GM23338 (cell line): Measurements from ENCODE around the gene SLC49A4. TPM values are rescaled to one million over a fixed set of nuclear protein-coding genes. Genes with fewer than 3 reads are reported as not detected.

Experiments used
- ATAC-seq: fragments of 200-7000 bp; cut with Tn5 transposase; 3 replicates; pipeline ENCODE4 v1.9.1; 2020
- DNase-seq: peaks from one replicate; pipeline ENCODE4 v3.0.0-alpha.2; 2015; ENCODE audit warnings: low spot score
- H2AFZ ChIP-seq: fragments of 200-600 bp; sonication (generic); 2 replicates; pipeline ENCODE4 v1.8.0; 2016; ENCODE audit warnings: antibody characterized with exemption, mild to moderate bottlenecking, moderate library complexity
- H3F3A ChIP-seq: fragments of 200-600 bp; sonication (generic); replicated peaks from 2 replicates; pipeline ENCODE4 v1.8.0; 2017; ENCODE audit warnings: antibody characterized with exemption, mixed run types, low read depth
- H3K27ac ChIP-seq: fragments of 200-600 bp; sonication (generic); 2 replicates; pipeline ENCODE4 v1.6.1; 2016; ENCODE audit warnings: low read depth
- H3K27me3 ChIP-seq: fragments of 200-600 bp; sonication (generic); 2 replicates; pipeline ENCODE4 v1.8.0; 2016; ENCODE audit warnings: mild to moderate bottlenecking, mixed run types, moderate library complexity; ENCODE audit not compliant: insufficient read depth
- H3K36me3 ChIP-seq: fragments of 200-600 bp; sonication (generic); 2 replicates; pipeline ENCODE4 v1.8.0; 2016; ENCODE audit warnings: mild to moderate bottlenecking; ENCODE audit not compliant: insufficient read depth
- H3K4me1 ChIP-seq: fragments of 200-600 bp; sonication (generic); 2 replicates; pipeline ENCODE4 v1.8.0; 2016; ENCODE audit warnings: mild to moderate bottlenecking, moderate library complexity; ENCODE audit not compliant: insufficient read depth
- H3K4me2 ChIP-seq: fragments of 200-600 bp; sonication (generic); 2 replicates; pipeline ENCODE4 v1.7.1; 2017; ENCODE audit warnings: mixed run types
- H3K4me3 ChIP-seq: fragments of 200-600 bp; sonication (generic); 2 replicates; pipeline ENCODE4 v1.6.1; 2016; ENCODE audit warnings: mixed run types
- H3K79me2 ChIP-seq: fragments of 200-600 bp; sonication (generic); replicated peaks from 2 replicates; pipeline ENCODE4 v1.8.0; 2017; ENCODE audit warnings: mild to moderate bottlenecking; ENCODE audit not compliant: insufficient read depth
- H3K9me2 ChIP-seq: fragments of 200-600 bp; sonication (generic); 2 replicates; pipeline ENCODE4 v1.8.0; 2017; ENCODE audit not compliant: insufficient read depth
- H4K20me1 ChIP-seq: fragments of 200-600 bp; sonication (generic); replicated peaks from 2 replicates; pipeline ENCODE4 v1.8.0; 2017; ENCODE audit warnings: mild to moderate bottlenecking; ENCODE audit not compliant: insufficient read depth
- H3K27ac Mint-ChIP-seq: 2 replicates; pipeline ENCODE4 v1.8.0; 2020; ENCODE audit warnings: inconsistent platforms, mild to moderate bottlenecking, moderate library complexity, mixed read lengths
- H3K27me3 Mint-ChIP-seq: 3 replicates; pipeline ENCODE4 v1.8.0; 2022; ENCODE audit warnings: low read depth, mild to moderate bottlenecking, moderate library complexity, mixed read lengths, inconsistent platforms; ENCODE audit not compliant: insufficient read depth, poor library complexity
- H3K36me3 Mint-ChIP-seq: 3 replicates; pipeline ENCODE4 v1.8.0; 2021; ENCODE audit warnings: low read depth, mild to moderate bottlenecking, inconsistent platforms, moderate library complexity, mixed read lengths
- H3K4me1 Mint-ChIP-seq: 3 replicates; pipeline ENCODE4 v1.8.0; 2020; ENCODE audit warnings: mild to moderate bottlenecking, inconsistent platforms, mixed read lengths
- H3K4me3 Mint-ChIP-seq: 3 replicates; pipeline ENCODE4 v1.8.0; 2021; ENCODE audit warnings: moderate library complexity, mild to moderate bottlenecking, inconsistent platforms, mixed read lengths
- H3K9me3 Mint-ChIP-seq: 3 replicates; pipeline ENCODE4 v1.8.0; 2020; ENCODE audit warnings: moderate library complexity, mild to moderate bottlenecking, inconsistent platforms, mixed read lengths
- EZH2phosphoT487 ChIP-seq: fragments of 200-600 bp; sonication (generic); IDR thresholded peaks from one replicate; pipeline ENCODE4 v1.8.1; 2018; ENCODE audit warnings: antibody characterized with exemption; ENCODE audit not compliant: unreplicated experiment
- NANOG ChIP-seq: IDR thresholded peaks from 2 replicates; pipeline ENCODE4 v1.6.1; 2016; ENCODE audit warnings: antibody characterized with exemption, borderline replicate concordance
- ZNF462 ChIP-seq: fragments of 250-450 bp; sonication (Bioruptor Pico); IDR thresholded peaks from 2 replicates; pipeline ENCODE4 v1.5.0; 2020; ENCODE audit warnings: mild to moderate bottlenecking, moderate library complexity
- polyA plus RNA-seq: library from polyadenylated mRNA; unstranded; fragments of >200 nt; fragmentation: Nextera tagmentation; extraction: Ambion mirVana; gene quantifications from 2 replicates; pipeline ENCODE4 v1.2.1, GENCODE V29; 2016
- total RNA-seq: library from RNA; depleted of rRNA; stranded (reverse); fragments of >200 nt; shearing (Covaris generic); gene quantifications from 2 replicates; pipeline ENCODE4 v1.2.3, GENCODE V29; 2014
- TF ChIP-seq, protein P1 (sequence below): IDR thresholded peaks from 2 replicates; pipeline ENCODE4 v1.6.1; 2016; ENCODE audit warnings: antibody characterized with exemption

The SLC49A4 gene
- total and polyA plus RNA-seq, 2 experiments from 2014 or later, result 3.7 to 16.8 TPM

- H3K4me3 ChIP-seq, result no peak overlapping the region
- Mint-ChIP-seq H3K27ac (no peak overlapping the region), H3K9me3 (no peaks in the 10 kb centered on the region)
These were observed 9.1 kb downstream of the SLC49A4 start for GRCh38 chr3:122803977-122804376.

More at GRCh38 chr3:122803977-122804376, 9.1 kb downstream of the SLC49A4 start:
- ATAC-seq (no peak), DNase-seq (no peak)
- no peaks in the 10 kb centered on the region for H3K4me1 Mint-ChIP-seq
- H3K27me3 Mint-ChIP-seq, result no peaks in the 10 kb centered on the region
- no peak overlapping the region for H3K4me3 Mint-ChIP-seq
- Histone ChIP-seq H3K27ac (no peak overlapping the region), H3F3A (no peaks in the 10 kb centered on the region), H3K9me2 (no peaks in the 10 kb centered on the region), H3K4me1 (no peaks in the 10 kb centered on the region), H4K20me1 (peaks cover 3% of the 10 kb centered on the region; the same call in 1 of the 2 replicates), H3K4me2 (no peak overlapping the region), H3K79me2 (no peaks in the 10 kb centered on the region), H2AFZ (no peak overlapping the region), H3K27me3 (no peaks in the 10 kb centered on the region), H3K36me3 (no peaks in the 10 kb centered on the region)
- no peaks in the 10 kb centered on the region for H3K36me3 Mint-ChIP-seq
- TF ChIP-seq NANOG (no peak), ZNF462 (CRISPR knock-in tag) (no peak), EZH2phosphoT487 (no peak)
- TF ChIP-seq, protein P1, sequence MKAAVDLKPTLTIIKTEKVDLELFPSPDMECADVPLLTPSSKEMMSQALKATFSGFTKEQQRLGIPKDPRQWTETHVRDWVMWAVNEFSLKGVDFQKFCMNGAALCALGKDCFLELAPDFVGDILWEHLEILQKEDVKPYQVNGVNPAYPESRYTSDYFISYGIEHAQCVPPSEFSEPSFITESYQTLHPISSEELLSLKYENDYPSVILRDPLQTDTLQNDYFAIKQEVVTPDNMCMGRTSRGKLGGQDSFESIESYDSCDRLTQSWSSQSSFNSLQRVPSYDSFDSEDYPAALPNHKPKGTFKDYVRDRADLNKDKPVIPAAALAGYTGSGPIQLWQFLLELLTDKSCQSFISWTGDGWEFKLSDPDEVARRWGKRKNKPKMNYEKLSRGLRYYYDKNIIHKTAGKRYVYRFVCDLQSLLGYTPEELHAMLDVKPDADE, result no peak
